NB4 (cell line): ENCODE results near the gene PCDHGA7.
"Not testable (repeated sequence)": the region's sequence is repeated elsewhere in the genome, so short reads cannot be mapped to it uniquely, and the experiment has no call there.

Experiments used
- DNase-seq: peaks from one replicate; pipeline ENCODE4 v3.0.0; 2010; ENCODE audit warnings: low read depth
- H3K4me3 ChIP-seq: one replicate; pipeline ENCODE4 v1.5.1; 2011; ENCODE audit warnings: mild to moderate bottlenecking, low read depth, low read length, moderate library complexity
- CTCF ChIP-seq: IDR thresholded peaks from one replicate; pipeline ENCODE4 v1.5.1; 2012; ENCODE audit warnings: low read depth, low read length
- MAX ChIP-seq: IDR thresholded peaks from 2 replicates; pipeline ENCODE4 v1.6.1; 2011; ENCODE audit warnings: low read depth, low read length
- MYC ChIP-seq: IDR thresholded peaks from 2 replicates; pipeline ENCODE4 v1.6.1; 2011; ENCODE audit warnings: low read depth, low read length
- POLR2A ChIP-seq: IDR thresholded peaks from 2 replicates; pipeline ENCODE4 v1.6.1; 2011; ENCODE audit warnings: mild to moderate bottlenecking; ENCODE audit not compliant: insufficient read length; ENCODE audit errors: extremely low read depth

Gene PCDHGA7

DNA sequence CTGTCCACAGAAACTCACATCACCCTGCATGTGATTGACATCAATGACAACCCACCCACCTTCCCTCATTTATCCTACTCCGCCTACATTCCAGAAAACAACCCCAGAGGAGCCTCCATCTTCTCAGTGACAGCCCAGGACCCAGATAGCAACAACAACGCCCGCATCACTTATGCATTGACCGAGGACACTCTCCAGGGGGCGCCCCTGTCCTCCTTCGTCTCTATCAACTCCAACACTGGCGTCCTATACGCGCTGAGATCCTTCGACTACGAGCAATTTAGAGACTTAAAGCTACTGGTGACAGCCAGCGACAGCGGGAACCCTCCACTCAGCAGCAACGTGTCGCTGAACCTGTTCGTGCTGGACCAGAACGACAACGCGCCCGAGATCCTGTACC, 37.2 kb upstream of the PCDHGA7 start:
- TF ChIP-seq MAX = no peak
- no peak for TF ChIP-seq CTCF
- no peak for TF ChIP-seq MYC
- no peak for TF ChIP-seq POLR2A
- no peak for DNase-seq
- H3K4me3 ChIP-seq = no peak overlapping the region

DNA sequence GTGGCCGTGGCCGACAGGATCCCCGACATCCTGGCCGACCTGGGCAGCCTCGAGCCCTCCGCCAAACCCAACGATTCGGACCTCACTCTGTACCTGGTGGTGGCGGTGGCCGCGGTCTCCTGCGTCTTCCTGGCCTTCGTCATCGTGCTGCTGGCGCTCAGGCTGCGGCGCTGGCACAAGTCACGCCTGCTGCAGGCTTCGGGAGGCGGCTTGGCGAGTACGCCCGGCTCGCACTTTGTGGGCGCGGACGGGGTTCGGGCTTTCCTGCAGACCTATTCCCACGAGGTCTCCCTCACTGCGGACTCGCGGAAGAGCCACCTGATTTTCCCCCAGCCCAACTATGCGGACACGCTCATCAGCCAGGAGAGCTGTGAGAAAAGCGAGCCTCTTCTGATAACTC, 36.5 kb upstream of the PCDHGA7 start:
- not testable (repeated sequence) for DNase-seq, H3K4me3 ChIP-seq

- TF ChIP-seq CTCF (peak; percentile 77), POLR2A (no peak)
- H3K4me3 ChIP-seq = peak within 1 kb of the TSS; percentile 58
- DNase-seq = peak; percentile 81
These were observed 32.5 kb upstream of the PCDHGA7 start, which contains the start of gene PCDHGB1 for GRCh38 chr5:141349917-141350619. Gene PCDHGB1, plus strand, starts transcription at chr5:141350099. Its CDS starts 162 bp downstream, at chr5:141350261.

DNA sequence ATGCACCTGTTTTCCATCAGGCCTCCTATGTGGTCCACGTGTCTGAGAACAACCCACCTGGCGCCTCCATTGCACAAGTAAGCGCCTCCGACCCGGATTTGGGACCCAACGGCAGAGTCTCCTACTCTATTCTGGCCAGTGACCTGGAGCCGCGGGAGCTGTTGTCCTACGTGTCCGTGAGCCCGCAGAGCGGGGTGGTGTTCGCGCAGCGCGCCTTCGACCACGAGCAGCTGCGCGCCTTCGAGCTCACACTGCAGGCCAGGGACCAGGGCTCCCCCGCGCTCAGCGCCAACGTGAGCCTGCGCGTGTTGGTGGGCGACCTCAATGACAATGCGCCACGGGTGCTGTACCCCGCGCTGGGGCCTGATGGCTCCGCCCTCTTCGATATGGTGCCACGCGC, 31.0 kb upstream of the PCDHGA7 start:
- no peak for DNase-seq
- no peak for TF ChIP-seq POLR2A
- no peak for TF ChIP-seq MAX
- no peak for TF ChIP-seq MYC
- no peak for TF ChIP-seq CTCF
- no peak overlapping the region for H3K4me3 ChIP-seq

- no peak within 1 kb of the TSS for H3K4me3 ChIP-seq
- DNase-seq = peak; percentile 26
- TF ChIP-seq CTCF (peak; percentile 35), MYC (no peak), MAX (no peak)
These were observed 27.6 kb upstream of the PCDHGA7 start, which contains the start of gene PCDHGA4 for GRCh38 chr5:141354900-141355469. Gene PCDHGA4, plus strand, starts transcription at chr5:141355021. Its CDS starts 87 bp downstream, at chr5:141355108.

DNA sequence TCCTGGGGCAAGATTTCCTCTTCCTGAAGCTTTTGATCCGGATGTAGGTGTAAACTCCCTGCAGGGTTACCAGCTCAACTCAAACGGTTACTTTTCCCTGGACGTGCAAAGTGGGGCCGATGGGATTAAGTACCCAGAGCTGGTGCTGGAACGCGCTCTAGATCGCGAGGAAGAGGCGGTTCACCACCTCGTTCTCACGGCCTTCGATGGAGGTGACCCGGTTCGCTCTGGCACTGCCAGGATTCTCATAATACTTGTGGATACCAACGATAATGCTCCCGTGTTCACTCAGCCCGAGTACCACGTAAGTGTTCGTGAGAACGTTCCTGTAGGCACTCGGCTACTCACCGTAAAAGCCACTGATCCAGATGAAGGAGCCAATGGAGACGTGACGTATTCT, 26.9 kb upstream of the PCDHGA7 start:
- TF ChIP-seq MYC (no peak), CTCF (no peak), POLR2A (no peak), MAX (no peak)
- no peak for DNase-seq
- H3K4me3 ChIP-seq = no peak overlapping the region
